GM11168 (cell line): ENCODE data around the gene JARID2.

ENCODE experiments used
- in situ Hi-C: fragments of 300-500 bp; cut with MboI; formaldehyde crosslinking; loops from one replicate; pipeline ENCODE4 v1.12.0; 2022; ENCODE audit warnings: low sequenced_read_pairs; ENCODE audit not compliant: unreplicated experiment

Gene JARID2

DNA sequence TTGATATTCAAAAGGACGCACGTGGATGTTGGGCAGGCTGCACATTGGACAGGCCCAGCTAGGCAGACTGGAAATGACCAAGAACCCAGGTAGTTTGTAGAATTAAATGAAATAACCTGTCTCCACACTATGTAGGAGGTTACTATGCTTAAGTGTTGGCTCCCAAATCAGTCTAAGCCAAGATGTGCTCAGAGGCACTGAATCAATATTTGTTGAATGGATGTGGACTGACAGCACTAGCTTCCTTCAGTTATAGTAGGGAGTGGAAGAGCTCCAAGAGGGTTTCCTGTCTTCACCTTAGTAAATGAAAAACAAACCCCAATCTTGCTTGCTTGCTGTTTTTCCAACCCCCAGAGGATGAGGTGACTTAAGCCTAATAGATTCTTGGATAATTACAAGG lies 180.5 kb downstream of the JARID2 start:
- in situ Hi-C loops, result no loop called here

DNA sequence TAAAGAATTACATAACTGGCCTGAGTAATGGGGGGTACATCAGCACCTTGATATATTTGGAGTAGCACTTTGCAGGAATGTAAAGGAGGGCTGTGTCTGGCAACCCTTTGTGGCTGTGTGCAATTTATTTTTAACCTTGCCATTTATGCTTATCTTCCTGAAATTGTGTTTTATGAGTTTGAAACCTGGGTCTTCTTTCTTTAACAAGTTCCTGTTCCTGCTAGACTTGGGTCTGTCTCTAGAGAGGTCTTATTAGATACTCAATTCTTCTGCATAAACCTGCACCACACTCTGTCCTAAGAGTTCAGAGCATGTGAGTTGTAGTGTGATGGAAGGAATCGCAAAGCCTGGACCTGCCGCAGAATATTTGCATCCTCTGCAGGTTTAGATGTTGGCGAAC lies 181.0 kb downstream of the JARID2 start:
- in situ Hi-C loops, result no loop called here

DNA sequence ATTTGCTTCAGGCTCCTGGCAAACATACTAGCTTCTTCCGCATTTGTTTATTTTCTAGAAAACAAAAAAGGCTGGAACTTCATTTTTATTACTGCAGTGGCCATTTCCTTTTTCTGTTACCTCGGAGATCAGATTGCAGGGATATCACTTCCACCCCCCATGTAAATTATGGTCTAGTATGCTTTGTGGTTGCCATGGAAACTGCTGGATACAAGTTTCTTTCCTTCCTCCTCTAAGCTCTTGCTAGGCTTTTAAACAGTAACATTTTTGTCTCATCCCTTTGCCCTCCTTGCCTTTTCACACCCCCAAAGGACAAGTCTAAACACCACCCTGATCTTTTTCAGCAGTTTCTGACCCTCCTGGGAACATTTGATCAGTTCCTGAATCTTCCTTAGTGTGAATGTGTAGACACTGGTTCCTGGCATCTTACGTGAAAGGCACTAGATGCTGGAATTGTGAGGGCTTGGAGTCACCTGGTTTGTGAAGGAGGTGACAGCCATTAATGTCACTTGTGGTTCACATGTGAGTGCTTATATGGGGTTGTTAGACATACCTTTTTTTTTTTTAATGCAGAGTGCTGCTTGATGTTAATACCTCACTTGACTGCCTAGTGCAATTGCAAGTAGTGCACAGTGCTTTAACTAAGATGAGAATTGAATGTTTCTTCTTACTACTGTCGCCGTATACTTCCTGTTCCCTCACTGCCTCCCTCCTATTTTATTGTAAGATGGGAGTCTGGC lies 181.6 kb downstream of the JARID2 start:
- in situ Hi-C loops, result no loop called here

DNA sequence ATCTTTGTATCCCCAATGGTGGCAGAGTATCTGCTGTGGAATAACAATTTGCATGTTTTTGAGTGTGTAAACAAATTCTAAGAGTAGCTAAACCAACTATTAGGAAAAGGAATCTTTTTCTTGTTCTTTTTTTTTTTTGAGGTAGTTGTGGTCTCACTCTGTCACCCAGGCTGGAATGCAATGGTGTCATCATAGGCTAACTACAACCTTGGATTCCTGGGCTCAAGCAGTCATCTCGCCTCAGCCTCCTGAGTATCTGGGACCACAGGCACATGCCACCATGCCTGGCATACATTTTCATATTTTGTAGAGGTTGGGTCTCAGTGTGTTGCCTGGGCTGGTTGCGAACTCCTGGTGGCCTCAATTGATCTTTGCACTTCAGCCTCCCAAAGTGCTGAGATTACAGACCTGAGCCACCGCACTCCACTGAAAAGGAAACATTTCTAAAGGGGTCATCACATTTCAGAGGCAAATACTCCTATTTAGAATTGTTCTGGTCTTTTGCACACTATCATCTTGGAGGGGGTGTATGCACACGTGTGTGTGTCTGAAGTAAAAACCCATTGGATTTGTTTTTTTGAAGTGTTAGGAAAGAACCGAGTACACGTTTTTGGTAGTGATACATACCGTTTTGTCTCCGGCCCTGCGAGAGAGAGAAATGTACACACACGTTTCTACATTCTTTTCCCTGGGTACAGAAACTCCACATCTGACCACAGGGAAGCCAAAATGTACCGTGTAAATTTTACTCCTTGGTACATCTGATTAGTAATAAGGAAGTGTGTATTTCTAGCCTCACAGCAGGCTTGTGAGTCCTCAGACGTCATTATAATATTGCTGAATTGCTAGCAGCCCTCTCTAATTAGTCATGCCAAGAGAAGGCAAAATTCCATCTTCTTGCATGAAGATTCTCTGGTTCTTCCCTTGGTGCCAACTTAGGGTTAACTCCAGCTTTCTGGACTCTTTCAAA lies 183.6 kb downstream of the JARID2 start:
- in situ Hi-C loops, result no loop called here

DNA sequence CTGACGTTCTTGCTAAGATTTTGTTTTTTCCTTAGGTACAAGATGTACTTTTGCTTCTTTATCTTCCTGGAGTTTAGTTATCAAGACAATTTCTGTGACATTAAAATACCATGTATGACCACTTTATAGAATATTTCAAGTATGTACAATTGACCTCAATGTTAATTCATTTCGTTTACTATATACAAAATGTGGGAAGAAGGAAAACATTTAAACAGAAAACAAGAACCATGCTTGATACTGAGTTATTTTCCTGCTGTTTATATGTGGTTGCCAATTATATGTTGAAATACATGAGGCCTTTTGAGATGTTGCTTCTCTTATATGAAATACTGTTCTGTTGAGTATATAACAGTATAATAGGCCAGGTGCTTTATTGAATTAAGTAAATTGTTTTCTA lies 184.3 kb downstream of the JARID2 start:
- in situ Hi-C loops, result no loop called here

GRCh38 chr6:15430931-15431405 lies 185.1 kb downstream of the JARID2 start:
- in situ Hi-C loops, result no loop called here

DNA sequence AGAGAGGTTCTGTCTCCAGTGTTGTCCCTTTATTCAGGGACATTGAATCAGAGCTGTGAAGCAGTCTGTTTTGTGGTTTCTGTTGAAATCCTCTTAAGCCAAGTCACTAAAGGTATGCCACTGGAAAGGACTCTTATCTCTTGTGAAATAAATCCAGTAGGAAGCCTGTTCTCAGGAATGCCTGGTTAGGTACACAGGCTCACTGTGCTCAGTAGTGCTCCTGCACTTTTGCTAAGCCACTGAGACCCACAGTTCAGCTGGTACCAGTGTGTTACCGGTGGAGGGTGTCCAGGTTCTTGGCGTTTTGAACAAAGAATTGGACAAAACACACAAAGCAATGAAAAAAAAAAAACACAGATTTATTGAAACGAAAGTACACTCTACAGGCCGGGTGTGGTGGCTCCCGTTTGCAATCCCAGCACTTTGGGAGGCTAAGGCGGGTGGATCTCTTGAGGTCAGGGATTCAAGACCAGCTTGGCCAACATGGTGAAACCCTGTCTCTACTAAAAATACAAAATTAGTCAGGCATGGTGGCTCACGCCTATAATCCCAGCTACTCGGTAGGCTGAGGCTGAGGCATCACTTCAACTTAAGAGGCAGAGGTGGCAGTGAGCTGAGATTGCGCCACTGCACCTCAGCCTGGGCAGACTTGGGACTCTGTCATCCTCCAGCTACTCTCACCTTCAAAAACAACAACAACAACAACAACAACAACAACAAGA lies 186.1 kb downstream of the JARID2 start:
- in situ Hi-C loops, result no loop called here

- in situ Hi-C loops, result no loop called here
These were observed 187.6 kb downstream of the JARID2 start for GRCh38 chr6:15433511-15433861.

- in situ Hi-C loops, result no loop called here
These were observed 188.4 kb downstream of the JARID2 start for GRCh38 chr6:15434263-15434662.

DNA sequence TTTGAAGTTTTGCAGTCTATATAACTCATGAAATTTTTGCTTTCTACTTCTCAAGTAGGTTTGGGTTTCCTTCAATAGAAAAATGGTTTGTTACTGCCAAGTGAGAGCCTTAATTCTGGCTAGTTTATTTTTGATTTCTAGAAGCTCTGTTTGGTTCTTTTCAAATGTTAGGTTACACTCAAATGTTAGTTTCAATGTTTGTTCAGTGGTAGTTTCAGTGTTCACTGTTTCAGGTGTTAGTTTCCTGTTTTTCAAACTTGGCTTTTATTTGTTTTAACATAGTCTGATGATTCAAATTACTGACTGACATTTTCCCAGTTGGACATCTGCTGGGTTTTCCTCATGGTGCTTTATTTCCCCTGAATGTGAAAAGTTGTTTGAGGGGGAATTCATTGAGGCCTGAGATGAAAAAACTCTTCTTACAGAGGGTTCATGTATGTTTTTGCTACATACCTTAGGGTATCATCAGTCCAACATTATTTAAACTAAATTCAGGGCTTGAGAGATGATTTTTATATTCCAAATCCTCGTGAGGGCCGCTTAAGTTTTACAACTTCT lies 189.0 kb downstream of the JARID2 start:
- in situ Hi-C loops, result no loop called here

GRCh38 chr6:15435468-15435867 lies 189.6 kb downstream of the JARID2 start:
- in situ Hi-C loops, result no loop called here

DNA sequence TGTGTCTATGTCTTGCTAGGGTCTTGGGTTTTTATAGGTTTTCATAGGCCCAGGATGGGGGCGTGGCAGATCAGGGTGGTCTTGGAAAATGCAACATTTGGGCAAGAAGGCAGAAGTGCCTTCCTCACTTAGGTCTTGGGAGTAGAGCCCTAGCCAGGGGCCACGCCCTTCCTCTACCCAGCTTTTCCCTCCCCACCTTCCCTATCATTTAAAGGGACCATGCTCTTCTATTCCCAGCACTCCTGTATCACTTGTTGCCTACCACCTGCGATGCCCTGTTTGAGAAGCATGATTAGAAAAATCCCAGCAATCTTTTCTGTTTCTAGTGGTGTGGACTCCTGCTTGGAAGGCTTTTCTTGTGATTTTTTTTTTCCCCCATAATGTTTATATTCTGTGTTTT lies 190.6 kb downstream of the JARID2 start:
- in situ Hi-C loops, result no loop called here

DNA sequence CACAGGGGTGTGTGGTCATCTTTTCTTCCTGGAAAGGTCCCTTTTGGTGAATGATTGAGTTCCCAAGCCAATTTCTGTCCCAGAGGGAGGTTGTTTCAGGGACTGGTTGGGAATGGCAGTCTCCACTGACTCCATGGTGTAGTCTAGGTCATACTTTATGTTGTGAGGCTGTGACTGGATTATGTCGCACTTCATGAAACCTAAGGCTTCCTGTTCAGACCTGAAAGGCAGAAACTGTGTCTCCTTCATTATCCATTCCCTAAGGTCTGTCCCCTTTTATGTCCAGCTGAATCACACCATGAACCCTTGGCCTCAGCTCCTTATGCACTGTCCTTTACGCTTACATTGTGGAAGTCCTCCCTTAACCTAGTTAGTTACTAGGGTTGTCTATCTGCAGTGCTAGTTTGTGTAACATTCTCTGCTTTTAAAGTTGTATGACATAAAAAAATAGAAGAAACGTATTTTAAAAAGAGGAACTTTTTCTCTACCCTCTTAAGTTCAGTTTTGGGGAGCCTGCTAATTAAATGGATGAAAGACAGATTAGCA lies 191.3 kb downstream of the JARID2 start:
- in situ Hi-C loops, result no loop called here

GRCh38 chr6:15439410-15440025 lies 193.6 kb downstream of the JARID2 start:
- in situ Hi-C loops, result no loop called here

DNA sequence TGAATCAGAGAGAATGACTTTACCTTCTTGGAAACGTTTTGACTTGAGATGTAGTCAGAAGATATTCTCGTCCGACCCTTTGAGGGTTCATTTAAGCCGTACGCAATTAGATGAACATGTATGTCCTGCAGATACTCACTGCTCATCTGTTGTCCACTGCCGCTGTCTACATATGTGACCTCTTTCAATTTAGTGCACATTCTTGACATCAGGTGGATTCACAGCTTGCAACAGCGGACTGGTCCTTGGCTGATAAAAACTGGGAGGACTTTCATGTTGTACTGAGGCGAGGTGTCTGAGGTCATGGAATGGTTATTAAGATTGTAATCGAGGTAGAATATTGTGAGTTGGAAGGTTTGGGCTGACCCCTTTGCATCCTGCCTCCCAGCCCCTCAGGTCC lies 194.2 kb downstream of the JARID2 start:
- in situ Hi-C loops, result no loop called here

GRCh38 chr6:15441215-15441868 lies 195.5 kb downstream of the JARID2 start:
- in situ Hi-C loops, result no loop called here

DNA sequence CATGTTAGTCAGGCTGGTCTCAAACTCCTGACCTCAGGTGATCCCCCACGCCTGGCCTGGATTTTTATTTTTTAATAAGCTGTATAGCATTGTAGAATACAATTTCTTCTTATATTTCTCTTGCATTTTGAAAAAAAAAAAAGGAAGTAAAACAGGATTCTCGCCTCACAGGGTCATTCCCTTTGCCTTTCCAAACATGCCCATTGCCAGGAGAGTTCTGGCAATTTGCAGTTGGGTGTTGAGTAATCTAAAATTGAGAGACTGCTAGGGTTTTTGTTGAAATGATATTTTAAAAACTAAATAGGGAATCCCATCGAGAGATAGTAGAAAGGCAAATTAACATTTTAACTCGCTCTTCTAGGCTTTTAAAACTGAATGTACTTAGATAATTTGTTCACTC lies 196.1 kb downstream of the JARID2 start:
- in situ Hi-C loops, result no loop called here

- in situ Hi-C loops, result no loop called here
These were observed 196.6 kb downstream of the JARID2 start for GRCh38 chr6:15442467-15442866.

- in situ Hi-C loops, result no loop called here
These were observed 197.4 kb downstream of the JARID2 start for GRCh38 chr6:15443119-15443830.
